H1 (cell line): ENCODE results near the gene MACROD2. TPM values are rescaled to one million over a fixed set of nuclear protein-coding genes. Genes with fewer than 3 reads are reported as not detected.

ENCODE experiments used
- CTCF ChIA-PET: fragments of 300-600 bp; sonication (Branson Sonifier 250); formaldehyde crosslinking; loops from one replicate; lab custom pipeline; 2021; ENCODE audit not compliant: partially characterized antibody; lab: Charles Lee
- POLR2A ChIA-PET: fragments of 300-600 bp; sonication (Branson Sonifier 250); formaldehyde crosslinking; loops from one replicate; lab custom pipeline; 2021; ENCODE audit warnings: inconsistent platforms; ENCODE audit not compliant: partially characterized antibody; lab: Charles Lee
- DNase-seq, 2 experiments: peaks; one replicate each; pipeline versions ENCODE4 v3.0.0 to v3.0.0-alpha.2; 2010 to 2022; ENCODE audit warnings: low spot score in 2 of 2, low read depth in 1 of 2, mixed read lengths in 1 of 2
- FAIRE-seq: peaks from 2 replicates; lab custom pipeline; 2011; peaks lifted over from hg19 to GRCh38; lab: Jason Lieb, UNC
- H2AFZ ChIP-seq: 2 replicates; pipeline ENCODE4 v1.8.1; 2012; ENCODE audit warnings: low read length, inconsistent platforms
- H2AK5ac ChIP-seq: 2 replicates; pipeline ENCODE4 v1.6.1; 2013; ENCODE audit warnings: low read depth, low read length
- H2BK120ac ChIP-seq: replicated peaks from 2 replicates; pipeline ENCODE3; 2013; ENCODE audit warnings: low read depth, low read length, inconsistent platforms
- H2BK12ac ChIP-seq: 2 replicates; pipeline ENCODE4 v1.6.1; 2013; ENCODE audit warnings: low read depth, low read length
- H2BK15ac ChIP-seq: 2 replicates; pipeline ENCODE4 v1.6.1; 2013; ENCODE audit warnings: low read length
- H2BK20ac ChIP-seq: 2 replicates; pipeline ENCODE4 v1.6.1; 2013; ENCODE audit warnings: low read length
- H2BK5ac ChIP-seq: 2 replicates; pipeline ENCODE4 v1.6.1; 2013; ENCODE audit warnings: low read depth, low read length
- H3K14ac ChIP-seq: 2 replicates; pipeline ENCODE4 v1.6.1; 2013; ENCODE audit warnings: inconsistent platforms; ENCODE audit not compliant: insufficient read length
- H3K18ac ChIP-seq: 2 replicates; pipeline ENCODE4 v1.6.1; 2013; ENCODE audit warnings: low read length; ENCODE audit errors: extremely low read depth
- H3K23ac ChIP-seq: 2 replicates; pipeline ENCODE4 v1.6.1; 2013; ENCODE audit warnings: inconsistent platforms; ENCODE audit not compliant: insufficient read length
- H3K23me2 ChIP-seq: 2 replicates; pipeline ENCODE4 v1.6.1; 2013; ENCODE audit warnings: low read depth, low read length
- H3K27ac ChIP-seq: 2 replicates; pipeline ENCODE4 v1.6.1; 2011; ENCODE audit warnings: low read depth, low read length, inconsistent platforms
- H3K27me3 ChIP-seq, 4 experiments: replicated peaks in 1 of 4; 1 replicate in 1 of 4; 2 replicates in 3 of 4; pipeline versions ENCODE4 v1.6.1 to v1.8.1; 2011 to 2013; ENCODE audit warnings: low read length in 3 of 4, mild to moderate bottlenecking in 3 of 4, inconsistent platforms in 2 of 4, mixed read lengths in 2 of 4, moderate library complexity in 1 of 4; ENCODE audit not compliant: control insufficient read depth in 3 of 4, insufficient read depth in 3 of 4; ENCODE audit errors: extremely low read depth in 1 of 4
- H3K36me3 ChIP-seq, 4 experiments: 2 replicates each; pipeline versions ENCODE4 v1.6.1 to v1.8.1; 2011 to 2013; ENCODE audit warnings: mild to moderate bottlenecking in 4 of 4, low read length in 3 of 4, moderate library complexity in 2 of 4, control low read depth in 1 of 4, inconsistent platforms in 1 of 4; ENCODE audit not compliant: insufficient read depth in 4 of 4, control insufficient read depth in 2 of 4
- H3K4ac ChIP-seq: replicated peaks from 2 replicates; pipeline ENCODE3; 2013; ENCODE audit warnings: low read length, low read depth, mixed read lengths, inconsistent platforms; ENCODE audit not compliant: insufficient read length
- H3K4me1 ChIP-seq, 4 experiments: replicated peaks in 1 of 4; 1 replicate in 1 of 4; 2 replicates in 3 of 4; pipeline versions ENCODE4 v1.6.1 to v1.8.1; 2011 to 2013; ENCODE audit warnings: low read length in 3 of 4, inconsistent platforms in 2 of 4, mixed read lengths in 1 of 4; ENCODE audit not compliant: insufficient read depth in 4 of 4, control insufficient read depth in 3 of 4
- H3K4me2 ChIP-seq, 2 experiments: 2 replicates each; pipeline versions ENCODE4 v1.6.1 to v1.8.1; 2011 to 2013; ENCODE audit warnings: low read depth in 2 of 2, low read length in 2 of 2, control low read depth in 1 of 2, inconsistent platforms in 1 of 2, mild to moderate bottlenecking in 1 of 2; ENCODE audit not compliant: insufficient read depth in 1 of 2
- H3K4me3 ChIP-seq, 4 experiments: fragments of 200-600, 300-600 bp in 1 of 4; sonication (generic), shearing (Covaris generic), sonication (Bioruptor Twin) in 1 of 4; 2 replicates each; pipeline versions ENCODE4 v1.5.1 to v1.8.1; 2011 to 2016; ENCODE audit warnings: low read length in 4 of 4, low read depth in 3 of 4, control low read depth in 2 of 4, inconsistent platforms in 2 of 4, mild to moderate bottlenecking in 2 of 4, mixed read lengths in 1 of 4, moderate library complexity in 1 of 4; ENCODE audit not compliant: insufficient read depth in 2 of 4; ENCODE audit errors: extremely low read depth in 1 of 4
- H3K56ac ChIP-seq: replicated peaks from 2 replicates; pipeline ENCODE3; 2013; ENCODE audit warnings: low read depth, mild to moderate bottlenecking, mixed read lengths, low read length, inconsistent platforms; ENCODE audit not compliant: insufficient read length
- H3K79me1 ChIP-seq: 2 replicates; pipeline ENCODE4 v1.6.1; 2013; ENCODE audit warnings: low read depth, low read length, control low read depth
- H3K79me2 ChIP-seq, 2 experiments: 2 replicates each; pipeline versions ENCODE4 v1.6.1 to v1.8.1; 2012 to 2013; ENCODE audit warnings: low read length in 2 of 2, mild to moderate bottlenecking in 2 of 2, inconsistent platforms in 1 of 2; ENCODE audit not compliant: insufficient read depth in 2 of 2, control insufficient read depth in 1 of 2
- H3K9ac ChIP-seq, 4 experiments: replicated peaks in 1 of 4; 1 replicate in 1 of 4; 2 replicates in 3 of 4; pipeline versions ENCODE4 v1.6.1 to v1.8.1; 2011 to 2013; ENCODE audit warnings: low read depth in 3 of 4, low read length in 3 of 4, control low read depth in 2 of 4, mild to moderate bottlenecking in 2 of 4, moderate library complexity in 2 of 4, inconsistent platforms in 1 of 4; ENCODE audit errors: extremely low read depth in 1 of 4
- H3K9me3 ChIP-seq, 2 experiments: 2 replicates each; pipeline versions ENCODE4 v1.6.1 to v1.8.1; 2012 to 2013; ENCODE audit warnings: mild to moderate bottlenecking in 2 of 2, moderate library complexity in 2 of 2, control low read depth in 1 of 2, inconsistent platforms in 1 of 2, low read depth in 1 of 2, low read length in 1 of 2, mixed read lengths in 1 of 2; ENCODE audit not compliant: insufficient read depth in 2 of 2
- H4K20me1 ChIP-seq, 2 experiments: replicated peaks in 1 of 2; 2 replicates each; pipeline versions ENCODE3 to v1.8.1; 2011 to 2013; ENCODE audit warnings: inconsistent platforms in 2 of 2, low read length in 2 of 2, mild to moderate bottlenecking in 1 of 2; ENCODE audit not compliant: insufficient read depth in 2 of 2, control insufficient read depth in 1 of 2
- H4K5ac ChIP-seq: 2 replicates; pipeline ENCODE4 v1.6.1; 2013; ENCODE audit warnings: low read length, low read depth, mixed read lengths, inconsistent platforms; ENCODE audit not compliant: insufficient read length
- H4K8ac ChIP-seq: 2 replicates; pipeline ENCODE4 v1.8.0; 2013; ENCODE audit warnings: mild to moderate bottlenecking, moderate library complexity, low read length, inconsistent platforms; ENCODE audit not compliant: insufficient read depth; ENCODE audit errors: extremely low read depth
- H4K91ac ChIP-seq: replicated peaks from 2 replicates; pipeline ENCODE3; 2013; ENCODE audit warnings: low read length, mixed read lengths, inconsistent platforms; ENCODE audit not compliant: insufficient read length
- BACH1 ChIP-seq: IDR thresholded peaks from 2 replicates; pipeline ENCODE4 v1.6.1; 2012; ENCODE audit warnings: low read length, improper control_type of control experiment
- EP300 ChIP-seq, 2 experiments: IDR thresholded peaks; 1 replicate in 1 of 2; 2 replicates in 1 of 2; pipeline ENCODE4 v1.6.1; 2011 to 2012; ENCODE audit warnings: low read depth in 2 of 2, low read length in 2 of 2, mild to moderate bottlenecking in 2 of 2, borderline replicate concordance in 1 of 2, inconsistent platforms in 1 of 2, moderate library complexity in 1 of 2
- FOSL1 ChIP-seq: IDR thresholded peaks from 2 replicates; pipeline ENCODE4 v1.6.1; 2011; ENCODE audit warnings: mild to moderate bottlenecking, low read depth, low read length, moderate library complexity; ENCODE audit not compliant: insufficient read depth
- JUND ChIP-seq: IDR thresholded peaks from 2 replicates; pipeline ENCODE4 v1.6.1; 2011; ENCODE audit warnings: mild to moderate bottlenecking, improper control_type of control experiment, low read length
- TAF1 ChIP-seq: IDR thresholded peaks from 2 replicates; pipeline ENCODE4 v1.6.1; 2011; ENCODE audit warnings: mild to moderate bottlenecking, low read depth, low read length
- USF2 ChIP-seq: IDR thresholded peaks from 2 replicates; pipeline ENCODE4 v1.6.1; 2011; ENCODE audit warnings: low read length, improper control_type of control experiment
- WGBS, 2 experiments: shearing (Covaris generic) in 1 of 2; methylation state at CpG; one replicate each; pipeline versions ENCODE4 v1.1.6 to v1.1.7; 2013 to 2015; ENCODE audit warnings: low lambda C conversion rate in 2 of 2, mixed read lengths in 2 of 2, inconsistent platforms in 1 of 2, low coverage in 1 of 2, missing lambda C conversion rate in 1 of 2; ENCODE audit not compliant: insufficient replicate concordance in 2 of 2, insufficient coverage in 1 of 2, insufficient read length in 1 of 2; ENCODE audit errors: extremely low coverage in 1 of 2, missing lambda C conversion rate in 1 of 2; 5-methylcytosine and 5-hydroxymethylcytosine counted together
- polyA plus RNA-seq, 7 experiments: library from polyadenylated mRNA; depleted of rRNA in 3 of 7; stranded (reverse) in 5 of 7; unstranded in 2 of 7; fragments of >200 nt in 5 of 7; fragments of 200-250 nt in 2 of 7; gene quantifications; 1 replicate in 5 of 7; 2 replicates in 1 of 7; 4 replicates in 1 of 7; pipeline versions ENCODE4 v1.2.1 to v1.2.3, GENCODE V29; 2011 to 2013; ENCODE audit warnings: missing spikeins in 2 of 7, mixed read lengths in 2 of 7
- total RNA-seq: library from RNA; stranded (reverse); fragmentation: NEBNext Ultra II Directional; extraction: Animal tissue kit (Norgen Biotek cat#: 25700); gene quantifications from 2 replicates; pipeline ENCODE4 v1.2.1, GENCODE V29; 2021
- TF ChIP-seq, protein P1 (sequence below), 3 experiments: IDR thresholded peaks; 1 replicate in 2 of 3; 2 replicates in 1 of 3; pipeline versions ENCODE4 v1.5.1 to v1.6.1; 2011; ENCODE audit warnings: low read length in 3 of 3, mild to moderate bottlenecking in 3 of 3, inconsistent platforms in 2 of 3, low read depth in 1 of 3, moderate library complexity in 1 of 3; ENCODE audit not compliant: insufficient read depth in 1 of 3; ENCODE audit errors: control extremely low read depth in 1 of 3

MACROD2 gene
- total and polyA plus RNA-seq, 2 of the 8 experiments (the other 6 are each of a cell fraction or from before 2014, with no cell fraction given) = 0.70 to 3.9 TPM

DNA sequence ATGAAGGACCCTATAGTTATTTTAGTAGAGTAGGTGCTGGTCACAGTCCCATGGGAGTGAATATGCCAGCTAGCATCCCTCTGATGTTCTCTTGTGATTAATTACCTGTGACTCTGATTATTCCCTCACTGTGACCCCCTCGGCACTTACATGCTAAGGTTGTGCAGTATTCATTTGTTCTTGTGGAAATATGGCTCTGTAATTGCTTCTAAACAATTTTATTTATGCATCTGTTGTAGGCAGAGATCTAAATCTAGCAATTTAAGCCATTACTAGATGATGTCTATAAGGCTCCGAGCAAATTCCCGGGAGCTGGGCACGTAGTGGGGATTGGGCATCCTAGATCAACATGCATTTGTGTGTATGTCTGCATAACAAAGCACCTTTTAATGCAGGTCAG is 1616.2 kb downstream of the MACROD2 start:
- no peak overlapping the region for H3K9ac ChIP-seq

More for the DNA sequence above, 1616.2 kb downstream of the MACROD2 start:
- WGBS, 2 experiments = 96% methylated on average over 4 of the region's 4 CpGs; no CpG with 5 or more reads in 1 of the 2 experiments
- no peaks in the 10 kb centered on the region for H3K79me2 ChIP-seq
- H4K8ac ChIP-seq = no peak overlapping the region
- no peak overlapping the region for H2BK15ac ChIP-seq
- H2BK5ac ChIP-seq = no peak overlapping the region
- no peak overlapping the region for H3K4me3 ChIP-seq
- no peaks in the 10 kb centered on the region for H4K20me1 ChIP-seq
- H3K4me1 ChIP-seq = no peaks in the 10 kb centered on the region
- no peak overlapping the region for H2BK20ac ChIP-seq
- H4K91ac ChIP-seq = no peak overlapping the region
- H2AFZ ChIP-seq = no peak overlapping the region
- H3K56ac ChIP-seq = no peak overlapping the region
- no peak overlapping the region for H2BK120ac ChIP-seq
- CTCF ChIA-PET = interaction anchor here (2.4 kb wide), 1 partner anchor 10 kb away, joined by 5 read pairs; no protein-coding TSS in a partner anchor
- no peak overlapping the region for H3K14ac ChIP-seq
- DNase-seq = no peak
- H2AK5ac ChIP-seq = no peak overlapping the region
- H3K4ac ChIP-seq = no peak overlapping the region
- H2BK12ac ChIP-seq = no peak overlapping the region
- H3K23me2 ChIP-seq = no peaks in the 10 kb centered on the region
- H4K5ac ChIP-seq = no peak overlapping the region
- H3K27me3 ChIP-seq = peaks cover 0 to 1% (median 0%) of the 10 kb centered on the region in 4 experiments; a peak in 1 of 7 replicates
- H3K9me3 ChIP-seq = no peaks in the 10 kb centered on the region
- no peak for FAIRE-seq
- no peak overlapping the region for H3K18ac ChIP-seq
- POLR2A ChIA-PET = no interaction called here
- no peaks in the 10 kb centered on the region for H3K36me3 ChIP-seq
- TF ChIP-seq, protein P1, sequence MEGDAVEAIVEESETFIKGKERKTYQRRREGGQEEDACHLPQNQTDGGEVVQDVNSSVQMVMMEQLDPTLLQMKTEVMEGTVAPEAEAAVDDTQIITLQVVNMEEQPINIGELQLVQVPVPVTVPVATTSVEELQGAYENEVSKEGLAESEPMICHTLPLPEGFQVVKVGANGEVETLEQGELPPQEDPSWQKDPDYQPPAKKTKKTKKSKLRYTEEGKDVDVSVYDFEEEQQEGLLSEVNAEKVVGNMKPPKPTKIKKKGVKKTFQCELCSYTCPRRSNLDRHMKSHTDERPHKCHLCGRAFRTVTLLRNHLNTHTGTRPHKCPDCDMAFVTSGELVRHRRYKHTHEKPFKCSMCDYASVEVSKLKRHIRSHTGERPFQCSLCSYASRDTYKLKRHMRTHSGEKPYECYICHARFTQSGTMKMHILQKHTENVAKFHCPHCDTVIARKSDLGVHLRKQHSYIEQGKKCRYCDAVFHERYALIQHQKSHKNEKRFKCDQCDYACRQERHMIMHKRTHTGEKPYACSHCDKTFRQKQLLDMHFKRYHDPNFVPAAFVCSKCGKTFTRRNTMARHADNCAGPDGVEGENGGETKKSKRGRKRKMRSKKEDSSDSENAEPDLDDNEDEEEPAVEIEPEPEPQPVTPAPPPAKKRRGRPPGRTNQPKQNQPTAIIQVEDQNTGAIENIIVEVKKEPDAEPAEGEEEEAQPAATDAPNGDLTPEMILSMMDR (IDR thresholded peaks at IDR 0.05; ENCODE audit: control extremely low read depth in 1 of 3, insufficient read depth in 1 of 3, low read depth in 1 of 3, low read length in 3 of 3) = no peak
- TF ChIP-seq EP300 (IDR thresholded peaks at IDR 0.05; ENCODE audit: borderline replicate concordance in 1 of 2, low read depth in 2 of 2, low read length in 2 of 2) (no peak), JUND (no peak), TAF1 (no peak), USF2 (no peak), BACH1 (no peak), FOSL1 (no peak)
- TF ChIP-seq, all 59 proteins: peak for 0
- Histone ChIP-seq H3K27ac (no peak overlapping the region), H3K23ac (no peak overlapping the region), H3K4me2 (no peak overlapping the region), H3K79me1 (no peaks in the 10 kb centered on the region)
